CD4-positive, alpha-beta memory T cell (primary cell): ENCODE data around the gene BRD9. TPM values are rescaled to one million over a fixed set of nuclear protein-coding genes. Genes with fewer than 3 reads are reported as not detected.
A peak's percentile ranks its signal among the peaks of the same experiment; 100 is the strongest.

Source experiments
- CTCF ChIA-PET: fragments of 350-600 bp; sonication (Branson Sonifier 250); formaldehyde crosslinking; loops from one replicate; lab custom pipeline; 2021; ENCODE audit warnings: inconsistent platforms; ENCODE audit not compliant: partially characterized antibody; lab: Charles Lee
- POLR2A ChIA-PET: fragments of 350-600 bp; sonication (Branson Sonifier 250); formaldehyde crosslinking; loops from one replicate; lab custom pipeline; 2021; ENCODE audit not compliant: partially characterized antibody; lab: Charles Lee
- DNase-seq, 5 donors: peaks; one replicate each; pipeline versions ENCODE4 v3.0.0 to v3.0.0-alpha.2; 2020 to 2022; ENCODE audit warnings: mixed read lengths in 1 of 5
- H3K27ac ChIP-seq: one replicate; pipeline ENCODE4 v1.7.0; 2013; ENCODE audit warnings: low read depth, low read length
- H3K27me3 ChIP-seq: 2 replicates; pipeline ENCODE4 v1.7.0; 2013; ENCODE audit warnings: mild to moderate bottlenecking, low read length, moderate library complexity; ENCODE audit not compliant: insufficient read depth
- H3K36me3 ChIP-seq: 2 replicates; pipeline ENCODE4 v1.7.0; 2013; ENCODE audit warnings: mild to moderate bottlenecking, low read length, moderate library complexity; ENCODE audit not compliant: insufficient read depth
- H3K4me1 ChIP-seq: 2 replicates; pipeline ENCODE4 v1.7.0; 2013; ENCODE audit warnings: mild to moderate bottlenecking, low read length, moderate library complexity; ENCODE audit not compliant: insufficient read depth
- H3K4me3 ChIP-seq, 2 donors: one replicate each; pipeline ENCODE4 v1.7.0; 2013; ENCODE audit warnings: low read length in 2 of 2, mild to moderate bottlenecking in 1 of 2
- H3K9me3 ChIP-seq, 2 donors: one replicate each; pipeline ENCODE4 v1.7.0; 2013; ENCODE audit warnings: low read length in 2 of 2, control low read depth in 1 of 2; ENCODE audit not compliant: control insufficient read depth in 1 of 2
- H3K27ac Mint-ChIP-seq, 7 donors: one replicate each; pipeline ENCODE4 v1.8.0; 2020 to 2021; ENCODE audit warnings: mixed read lengths in 7 of 7, mild to moderate bottlenecking in 6 of 7, inconsistent platforms in 3 of 7, moderate library complexity in 3 of 7
- H3K27me3 Mint-ChIP-seq, 2 donors: one replicate each; pipeline ENCODE4 v1.8.0; 2020 to 2021; ENCODE audit warnings: mixed read lengths in 2 of 2
- H3K36me3 Mint-ChIP-seq, 2 donors: one replicate each; pipeline ENCODE4 v1.8.0; 2020 to 2021; ENCODE audit warnings: mixed read lengths in 2 of 2, inconsistent platforms in 1 of 2, mild to moderate bottlenecking in 1 of 2
- H3K4me1 Mint-ChIP-seq, 4 donors: one replicate each; pipeline ENCODE4 v1.8.0; 2020 to 2021; ENCODE audit warnings: mixed read lengths in 4 of 4, mild to moderate bottlenecking in 1 of 4
- H3K4me3 Mint-ChIP-seq, 8 donors: one replicate each; pipeline ENCODE4 v1.8.0; 2020 to 2021; ENCODE audit warnings: mixed read lengths in 8 of 8, mild to moderate bottlenecking in 7 of 8, moderate library complexity in 6 of 8, inconsistent platforms in 3 of 8
- H3K9me3 Mint-ChIP-seq, 8 donors: one replicate each; pipeline ENCODE4 v1.8.0; 2020 to 2021; ENCODE audit warnings: mixed read lengths in 8 of 8, mild to moderate bottlenecking in 5 of 8, inconsistent platforms in 3 of 8, moderate library complexity in 1 of 8
- intact Hi-C: fragments of 100-400 bp; cut with micrococcal nuclease; formaldehyde crosslinking; loops from one replicate; pipeline ENCODE4 v1.15.1; 2023
- polyA plus RNA-seq, 2 donors: library from polyadenylated mRNA; unstranded; fragments of 300-500 nt; fragmentation: Illumina TruSeq; gene quantifications; one replicate each; pipeline ENCODE4 v1.2.3, GENCODE V29; 2021
- total RNA-seq, 2 experiments: library from RNA; stranded (reverse); gene quantifications; one replicate each; pipeline ENCODE4 v1.2.3, GENCODE V29; 2021

BRD9 gene
- total and polyA plus RNA-seq, 4 experiments from 2014 or later: 8.0 to 86.8 (median 51.3) TPM

GRCh38 chr5:878125-878524 is 14.5 kb downstream of the BRD9 start:
- peaks cover 61% of the 10 kb centered on the region for H3K36me3 ChIP-seq
- H3K9me3 ChIP-seq: no peaks in the 10 kb centered on the region
- Mint-ChIP-seq H3K36me3 (peaks cover 55 to 71% of the 10 kb centered on the region in 2 donors), H3K9me3 (peaks cover 0 to 6% (median 0%) of the 10 kb centered on the region in 8 donors), H3K4me3 (no peak overlapping the region), H3K27me3 (no peaks in the 10 kb centered on the region), H3K4me1 (peaks cover 12 to 27% (median 18%) of the 10 kb centered on the region in 4 donors), H3K27ac (no peak overlapping the region)
- no peak overlapping the region for H3K4me3 ChIP-seq
- peaks cover 5% of the 10 kb centered on the region for H3K4me1 ChIP-seq
- CTCF ChIA-PET: no interaction called here
- no peaks in the 10 kb centered on the region for H3K27me3 ChIP-seq
- POLR2A ChIA-PET: no interaction called here
- DNase-seq: no peak
- H3K27ac ChIP-seq: no peak overlapping the region
- intact Hi-C loops: no loop called here

- Mint-ChIP-seq H3K9me3 (no peaks in the 10 kb centered on the region), H3K36me3 (peaks cover 42 to 60% of the 10 kb centered on the region in 2 donors), H3K27me3 (no peaks in the 10 kb centered on the region), H3K4me3 (no peak overlapping the region), H3K4me1 (peaks cover 0 to 13% (median 6%) of the 10 kb centered on the region in 4 donors), H3K27ac (peak overlapping the region in 2 of 7 donors; percentile 22)
- H3K27me3 ChIP-seq: no peaks in the 10 kb centered on the region
- no peaks in the 10 kb centered on the region for H3K9me3 ChIP-seq
- intact Hi-C loops: no loop called here
- ChIA-PET CTCF (no interaction called here), POLR2A (no interaction called here)
- H3K4me3 ChIP-seq: no peak overlapping the region
- H3K36me3 ChIP-seq: peaks cover 68% of the 10 kb centered on the region
- DNase-seq: no peak
- peaks cover 3% of the 10 kb centered on the region for H3K4me1 ChIP-seq
- no peak overlapping the region for H3K27ac ChIP-seq
Measured at GRCh38 chr5:876398-877365, 15.9 kb downstream of the BRD9 start.

- intact Hi-C loops: no loop called here
- CTCF ChIA-PET: no interaction called here
- H3K9me3 Mint-ChIP-seq: no peaks in the 10 kb centered on the region
Measured at GRCh38 chr5:875931-876330, 16.7 kb downstream of the BRD9 start.

GRCh38 chr5:873328-873727 is 19.3 kb downstream of the BRD9 start:
- Histone ChIP-seq H3K27ac (no peak overlapping the region), H3K27me3 (no peaks in the 10 kb centered on the region), H3K4me1 (no peaks in the 10 kb centered on the region), H3K36me3 (peaks cover 91% of the 10 kb centered on the region), H3K4me3 (no peak overlapping the region), H3K9me3 (no peaks in the 10 kb centered on the region)
- no peak overlapping the region for H3K4me3 Mint-ChIP-seq
- H3K4me1 Mint-ChIP-seq: peaks cover 0 to 9% (median 4%) of the 10 kb centered on the region in 4 donors
- DNase-seq: no peak
- ChIA-PET CTCF (no interaction called here), POLR2A (no interaction called here)
- H3K27me3 Mint-ChIP-seq: no peaks in the 10 kb centered on the region
- intact Hi-C loops: no loop called here
- peaks cover 63 to 79% of the 10 kb centered on the region in 2 donors for H3K36me3 Mint-ChIP-seq
- H3K27ac Mint-ChIP-seq: peak overlapping the region in 3 of 7 donors; percentile 42 to 62 (median 62)
- no peaks in the 10 kb centered on the region for H3K9me3 Mint-ChIP-seq

More at GRCh38 chr5:875931-876330, 16.7 kb downstream of the BRD9 start:
- Histone ChIP-seq H3K27ac (no peak overlapping the region), H3K4me3 (no peak overlapping the region), H3K9me3 (no peaks in the 10 kb centered on the region), H3K36me3 (peaks cover 68% of the 10 kb centered on the region), H3K27me3 (no peaks in the 10 kb centered on the region), H3K4me1 (no peaks in the 10 kb centered on the region)
- POLR2A ChIA-PET: no interaction called here
- Mint-ChIP-seq H3K4me3 (peak overlapping the region in 1 of 8 donors; percentile 74), H3K27ac (peak overlapping the region in 2 of 7 donors; percentile 22 to 68), H3K27me3 (no peaks in the 10 kb centered on the region), H3K4me1 (peaks cover 0 to 7% (median 3%) of the 10 kb centered on the region in 4 donors), H3K36me3 (peaks cover 43 to 60% of the 10 kb centered on the region in 2 donors)
- no peak for DNase-seq

- Mint-ChIP-seq H3K36me3 (peaks cover 65 to 80% of the 10 kb centered on the region in 2 donors), H3K9me3 (no peaks in the 10 kb centered on the region), H3K27ac (no peak overlapping the region), H3K4me1 (peaks cover 0 to 9% (median 2%) of the 10 kb centered on the region in 4 donors), H3K27me3 (no peaks in the 10 kb centered on the region), H3K4me3 (no peak overlapping the region)
- intact Hi-C loops: no loop called here
- Histone ChIP-seq H3K27me3 (no peaks in the 10 kb centered on the region), H3K9me3 (no peaks in the 10 kb centered on the region), H3K36me3 (peaks cover 93% of the 10 kb centered on the region), H3K4me1 (no peaks in the 10 kb centered on the region), H3K27ac (no peak overlapping the region), H3K4me3 (no peak overlapping the region)
- DNase-seq: no peak
- POLR2A ChIA-PET: no interaction called here
- CTCF ChIA-PET: no interaction called here
Measured at GRCh38 chr5:872301-872700, 20.3 kb downstream of the BRD9 start.

GRCh38 chr5:871596-872298 is 20.9 kb downstream of the BRD9 start:
- no peak overlapping the region for H3K4me3 ChIP-seq
- no peak overlapping the region for H3K4me3 Mint-ChIP-seq
- peaks cover 0 to 8% (median 2%) of the 10 kb centered on the region in 4 donors for H3K4me1 Mint-ChIP-seq
- no peaks in the 10 kb centered on the region for H3K4me1 ChIP-seq
- H3K9me3 Mint-ChIP-seq: no peaks in the 10 kb centered on the region
- POLR2A ChIA-PET: no interaction called here
- intact Hi-C loops: no loop called here
- H3K27me3 Mint-ChIP-seq: no peaks in the 10 kb centered on the region
- no peaks in the 10 kb centered on the region for H3K9me3 ChIP-seq
- no peaks in the 10 kb centered on the region for H3K27me3 ChIP-seq
- H3K27ac Mint-ChIP-seq: no peak overlapping the region
- H3K27ac ChIP-seq: no peak overlapping the region
- peaks cover 63 to 79% of the 10 kb centered on the region in 2 donors for H3K36me3 Mint-ChIP-seq
- CTCF ChIA-PET: no interaction called here
- no peak for DNase-seq
- peaks cover 95% of the 10 kb centered on the region for H3K36me3 ChIP-seq

- Mint-ChIP-seq H3K4me1 (peaks cover 0 to 8% (median 2%) of the 10 kb centered on the region in 4 donors), H3K27ac (no peak overlapping the region), H3K36me3 (peaks cover 70 to 79% of the 10 kb centered on the region in 2 donors), H3K4me3 (no peak overlapping the region), H3K27me3 (no peaks in the 10 kb centered on the region), H3K9me3 (no peaks in the 10 kb centered on the region)
- ChIA-PET POLR2A (no interaction called here), CTCF (no interaction called here)
- Histone ChIP-seq H3K36me3 (peaks cover 95% of the 10 kb centered on the region), H3K27me3 (no peaks in the 10 kb centered on the region), H3K4me3 (no peak overlapping the region), H3K9me3 (no peaks in the 10 kb centered on the region), H3K27ac (no peak overlapping the region), H3K4me1 (no peaks in the 10 kb centered on the region)
- intact Hi-C loops: no loop called here
- no peak for DNase-seq
Measured at GRCh38 chr5:870956-871355, 21.6 kb downstream of the BRD9 start.
